Right forelimb (tissue), 1 donor: ENCODE measurements around the gene TRIM10.
"Not testable (repeated sequence)": the region's sequence is repeated elsewhere in the genome, so short reads cannot be mapped to it uniquely, and the experiment has no call there.

Experiments
- DNase-seq: peaks from one replicate; pipeline ENCODE4 v3.0.0-alpha.2; 2018

TRIM10 gene

DNA sequence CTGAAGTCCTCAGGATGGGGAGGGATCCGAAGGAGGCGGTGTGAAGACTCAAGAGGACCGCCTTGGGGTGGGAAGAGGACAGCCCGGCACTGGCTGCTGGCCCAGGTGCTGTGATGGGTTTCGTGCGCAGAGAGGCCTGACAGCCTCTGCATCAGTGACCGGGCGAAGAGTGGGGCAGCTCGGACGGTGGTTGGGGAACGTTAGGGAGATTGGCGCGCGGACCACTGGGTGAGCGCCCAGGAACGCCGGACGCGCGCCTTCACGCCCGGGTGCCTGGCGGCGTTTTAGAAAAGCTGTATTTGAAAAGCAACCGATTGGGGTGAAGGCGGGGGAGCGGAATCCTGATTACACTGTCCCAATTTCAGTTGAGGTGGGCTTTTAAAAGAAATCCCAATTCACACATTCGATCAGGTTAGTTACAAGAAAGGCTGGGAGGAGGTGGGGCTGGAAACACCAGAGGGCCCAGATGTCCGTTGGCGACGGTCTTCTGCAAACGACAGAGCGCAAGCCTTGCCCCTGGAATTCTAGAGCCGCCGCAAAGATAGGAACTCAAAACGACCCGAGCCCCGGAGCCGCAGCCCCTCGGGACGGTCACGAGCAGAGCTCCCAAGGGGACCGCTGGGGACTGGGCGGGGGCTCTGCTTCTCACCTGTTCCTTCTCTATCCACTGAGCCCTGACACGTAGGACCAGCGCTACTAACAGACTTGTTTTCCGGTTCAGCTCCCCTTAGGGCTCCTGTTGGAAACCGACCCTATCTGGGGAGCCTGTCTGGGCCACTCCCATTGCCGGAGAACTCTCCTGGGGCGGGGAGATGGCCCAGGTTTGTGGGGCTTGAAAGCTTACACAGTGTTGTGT is 33.5 kb downstream of the TRIM10 start:
- no peak for DNase-seq

DNA sequence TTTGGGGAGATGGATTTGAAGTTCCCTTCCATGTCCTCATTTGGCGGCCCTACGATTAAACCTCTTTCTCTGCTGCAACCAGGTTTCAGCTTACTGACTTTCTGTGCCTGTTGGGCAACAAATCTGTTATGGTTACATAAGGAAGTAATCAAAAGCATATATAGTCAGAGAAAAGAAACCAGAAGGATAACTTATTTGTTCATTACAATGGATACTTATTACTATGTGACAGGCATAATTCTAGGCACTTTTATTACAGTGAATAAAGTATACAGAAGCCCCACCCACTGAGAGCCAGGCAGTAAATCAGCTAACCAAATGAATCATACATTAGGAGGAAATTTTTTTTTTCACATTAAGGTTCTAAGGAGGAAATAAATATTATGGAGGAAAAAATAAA is 38.5 kb downstream of the TRIM10 start:
- DNase-seq: no peak

DNA sequence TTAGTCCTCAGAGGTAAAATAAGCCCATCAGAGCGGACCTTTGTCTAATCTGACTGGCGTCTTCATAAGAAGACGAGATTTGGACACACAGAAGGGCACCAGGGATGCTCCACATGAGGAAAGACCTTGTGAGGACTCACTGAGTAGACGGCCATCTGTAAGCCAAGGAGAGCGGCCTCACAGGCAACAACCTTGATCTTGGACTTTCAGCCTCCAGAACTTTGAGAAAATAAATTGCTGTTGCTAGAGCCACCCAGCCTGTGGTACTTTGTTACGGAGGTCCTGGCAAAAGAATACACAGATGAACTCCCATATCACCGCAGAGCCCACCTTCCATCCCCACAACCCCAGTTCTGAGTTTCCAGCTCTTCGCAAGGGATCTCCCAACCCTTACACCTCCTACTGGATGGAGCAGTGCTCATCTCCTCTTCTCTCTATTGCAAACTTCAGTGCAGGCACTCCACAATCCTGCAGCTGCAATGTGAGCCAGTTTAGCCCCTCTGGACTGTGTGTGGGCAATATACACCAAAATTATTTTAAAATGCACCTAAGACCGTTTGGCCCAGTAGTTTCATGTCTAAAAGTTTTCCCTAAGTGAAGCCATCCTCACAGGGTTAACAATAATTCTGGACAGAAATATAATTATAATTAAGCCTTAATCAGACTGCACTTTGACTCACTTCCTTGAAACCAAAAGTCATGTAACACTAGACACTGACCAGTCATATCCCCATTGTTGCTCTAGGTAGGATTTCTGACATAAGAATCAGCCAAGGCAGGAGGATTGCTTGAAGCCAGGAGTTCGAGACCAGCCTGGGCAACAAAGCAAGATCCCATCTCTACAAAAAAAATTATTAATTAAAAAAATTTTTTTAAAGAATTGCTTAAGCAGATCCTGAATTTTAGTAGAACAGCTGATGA is 39.3 kb downstream of the TRIM10 start:
- DNase-seq: no peak

DNA sequence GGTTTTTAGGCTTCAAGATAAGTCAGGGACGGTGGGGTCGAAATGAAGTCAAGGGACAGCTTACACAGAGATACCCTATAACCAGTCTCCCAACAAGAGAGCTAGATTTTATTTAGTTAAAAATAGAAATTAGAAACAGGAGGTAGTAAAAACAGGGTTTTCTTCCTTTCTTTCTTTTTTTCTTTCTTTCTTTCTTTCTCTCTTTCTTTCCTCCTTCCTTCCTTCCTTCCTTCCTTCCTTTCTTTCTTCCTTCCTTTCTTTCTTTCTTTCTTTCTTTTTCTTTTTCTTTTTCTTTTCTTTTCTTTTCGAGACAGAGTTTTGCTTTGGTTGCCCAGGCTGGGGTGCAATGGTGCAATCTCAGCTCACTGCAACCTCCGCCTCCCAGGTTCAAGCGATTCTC is 42.3 kb downstream of the TRIM10 start:
- not testable (repeated sequence) for DNase-seq

DNA sequence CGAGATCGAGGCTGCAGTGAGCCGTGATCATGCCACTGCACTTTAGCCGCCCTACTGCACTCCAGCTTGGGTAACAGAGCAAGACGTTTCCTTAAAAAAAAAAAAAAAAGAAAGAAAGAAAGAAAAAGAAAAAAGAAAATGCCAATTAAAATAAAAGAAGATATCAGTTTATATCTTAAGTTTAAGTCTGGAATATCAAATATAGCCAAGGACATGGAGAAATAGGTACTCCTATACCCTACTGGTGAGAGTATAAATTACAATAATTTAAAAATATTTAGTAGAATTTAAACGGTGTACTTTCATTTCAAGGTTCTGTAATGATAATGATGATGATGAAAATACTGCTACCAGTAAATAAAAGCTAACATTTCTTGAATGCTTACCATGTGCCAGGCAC is 44.3 kb downstream of the TRIM10 start:
- no peak for DNase-seq

DNA sequence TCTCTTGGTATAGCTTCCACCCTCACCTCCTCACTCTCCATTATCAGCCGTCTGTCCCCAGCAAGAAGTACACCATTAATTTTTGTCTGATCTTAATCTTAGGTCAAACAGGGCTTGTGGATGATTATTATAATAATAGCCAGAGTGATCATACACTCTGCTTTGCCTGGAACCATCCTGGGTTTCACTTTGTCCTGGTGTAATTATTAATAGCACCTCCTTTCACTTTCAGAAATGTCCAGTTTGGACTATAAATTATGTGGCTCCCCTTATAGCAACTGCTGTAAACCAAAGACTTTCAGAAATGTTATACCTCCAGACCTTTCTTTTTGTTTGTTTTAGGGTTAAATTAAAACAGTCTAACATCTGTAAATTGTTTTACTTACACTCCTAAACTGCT is 47.2 kb downstream of the TRIM10 start:
- DNase-seq: no peak

DNA sequence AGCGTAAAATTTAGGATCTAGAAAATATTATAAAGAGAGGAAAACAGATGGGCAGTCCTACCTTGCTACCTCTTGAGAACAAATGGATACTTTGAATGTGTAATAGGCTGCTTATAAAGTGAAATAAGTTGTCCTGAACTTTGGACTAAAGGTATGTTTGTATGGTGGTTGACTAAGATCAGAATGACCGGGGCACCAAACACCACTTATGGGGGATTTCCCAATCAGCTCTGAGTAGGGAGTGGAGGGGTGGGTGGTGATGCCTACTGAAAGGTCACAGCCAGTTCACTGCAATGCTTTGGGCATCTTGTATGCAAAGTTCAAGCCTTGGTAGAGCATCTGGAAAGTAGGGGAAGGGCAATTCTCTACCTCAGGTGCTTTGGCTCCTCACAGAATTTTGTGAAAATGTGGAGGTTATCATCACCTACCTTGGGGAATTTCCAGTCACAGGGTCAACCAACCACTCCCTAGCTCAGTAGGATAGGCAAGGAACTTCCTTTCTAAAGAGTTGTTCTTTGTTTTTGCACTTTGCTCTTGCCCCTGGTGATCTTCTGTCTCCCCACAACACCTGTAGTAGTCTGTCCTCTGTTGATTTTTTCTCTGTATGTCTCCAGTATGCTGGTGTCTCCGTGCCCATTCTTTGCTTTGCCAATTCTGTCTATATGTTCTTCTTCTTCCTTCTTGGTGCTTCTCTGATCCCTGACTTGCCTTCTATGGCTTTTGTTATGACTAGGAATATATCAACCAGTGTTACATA is 47.8 kb downstream of the TRIM10 start, which contains the start of gene TRIM31:
TRIM31 (minus strand) TSS at position 88 of the 757 bp plus-strand sequence. CDS start 285 bp downstream, outside the sequence.
- no peak for DNase-seq

DNA sequence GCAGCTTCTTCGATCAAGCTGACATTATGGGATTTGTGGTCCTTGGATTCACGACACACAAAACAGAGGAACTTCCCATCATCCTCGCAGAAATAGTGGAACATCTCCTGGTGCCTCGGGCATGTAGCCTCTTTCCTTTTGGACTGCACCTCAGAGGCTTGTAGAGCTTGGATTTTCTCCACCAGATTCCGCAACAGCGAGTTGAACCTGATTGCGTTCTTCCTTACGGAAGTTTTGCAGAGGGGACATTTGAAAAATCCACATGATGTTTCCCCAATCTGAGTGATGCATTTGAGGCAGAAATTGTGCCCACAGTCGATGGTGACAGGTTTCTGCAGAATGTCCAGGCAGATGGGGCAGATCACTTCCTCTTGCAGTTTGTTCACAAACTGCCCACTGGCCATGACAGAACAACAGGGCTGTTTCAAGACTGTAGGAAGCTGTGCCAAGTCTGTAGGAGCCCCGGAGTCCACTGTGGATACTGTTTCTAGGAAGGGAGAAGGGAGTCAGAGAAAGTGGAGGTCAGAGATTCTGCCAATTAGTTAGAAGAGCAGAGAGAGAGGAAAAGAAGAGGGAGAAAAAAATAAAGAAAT is 48.5 kb downstream of the TRIM10 start:
- no peak for DNase-seq

DNA sequence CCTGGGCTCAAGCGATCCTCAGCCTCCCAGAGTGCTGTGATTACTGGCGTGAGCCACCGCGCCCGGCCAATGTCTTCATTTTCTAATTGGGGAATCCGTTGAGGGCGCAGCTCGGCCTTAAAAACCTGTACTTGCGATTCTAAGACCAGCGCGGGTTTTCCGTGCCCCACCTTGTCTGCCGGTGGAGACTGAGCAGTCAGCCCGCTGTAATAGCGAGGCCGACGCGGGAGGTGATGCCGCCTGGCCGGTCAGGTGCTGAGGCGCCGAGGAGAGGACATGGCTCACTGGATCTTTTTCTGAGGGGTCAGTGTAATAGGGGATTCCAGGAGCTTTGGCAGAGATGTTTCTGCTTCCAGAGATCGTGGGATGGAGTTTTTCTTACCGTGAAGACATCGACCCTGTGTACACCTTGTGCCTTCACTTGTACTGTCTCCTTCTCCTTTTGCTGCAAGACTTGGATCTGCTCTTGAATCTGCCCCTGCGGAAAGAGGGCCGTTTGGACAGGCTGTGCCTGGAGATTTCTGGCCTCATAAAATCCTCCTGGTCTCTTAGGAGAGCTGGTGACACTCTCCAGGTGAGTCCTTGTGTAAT is 49.6 kb downstream of the TRIM10 start:
- no peak for DNase-seq

DNA sequence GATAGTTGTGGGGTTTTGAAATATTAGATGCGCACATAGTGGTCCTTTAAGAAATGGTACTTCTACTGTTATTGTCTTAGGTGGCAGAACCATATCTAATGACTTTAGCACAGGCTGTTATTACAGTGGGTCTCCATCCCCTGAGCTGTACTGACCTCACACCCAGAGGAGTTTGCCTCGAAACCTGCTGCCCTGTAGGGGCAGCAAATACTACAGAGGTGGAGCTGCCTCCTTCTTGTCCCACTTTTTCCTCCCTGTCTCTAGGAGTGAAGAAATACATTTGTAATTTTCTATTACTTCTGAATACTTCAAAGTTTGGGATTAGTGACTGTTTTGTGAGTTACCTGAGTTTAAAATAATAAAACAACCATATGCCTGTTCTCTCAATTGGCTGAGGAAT is 56.4 kb downstream of the TRIM10 start:
- DNase-seq: no peak

DNA sequence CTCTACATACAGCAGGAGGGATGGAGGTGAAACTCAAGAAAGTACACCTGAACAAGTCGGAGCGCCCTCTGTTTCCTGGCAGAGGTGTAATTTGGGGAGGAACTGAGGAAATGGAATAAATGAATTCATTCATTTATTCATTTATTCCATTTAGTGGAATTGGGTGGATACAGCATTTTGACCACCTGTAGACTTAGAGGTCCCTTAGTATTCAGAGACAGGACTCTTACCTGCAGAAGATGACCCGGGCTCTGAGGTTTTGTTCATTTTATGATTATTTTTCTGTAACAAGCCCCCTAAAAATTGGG is 57.2 kb downstream of the TRIM10 start:
- DNase-seq: no peak

DNA sequence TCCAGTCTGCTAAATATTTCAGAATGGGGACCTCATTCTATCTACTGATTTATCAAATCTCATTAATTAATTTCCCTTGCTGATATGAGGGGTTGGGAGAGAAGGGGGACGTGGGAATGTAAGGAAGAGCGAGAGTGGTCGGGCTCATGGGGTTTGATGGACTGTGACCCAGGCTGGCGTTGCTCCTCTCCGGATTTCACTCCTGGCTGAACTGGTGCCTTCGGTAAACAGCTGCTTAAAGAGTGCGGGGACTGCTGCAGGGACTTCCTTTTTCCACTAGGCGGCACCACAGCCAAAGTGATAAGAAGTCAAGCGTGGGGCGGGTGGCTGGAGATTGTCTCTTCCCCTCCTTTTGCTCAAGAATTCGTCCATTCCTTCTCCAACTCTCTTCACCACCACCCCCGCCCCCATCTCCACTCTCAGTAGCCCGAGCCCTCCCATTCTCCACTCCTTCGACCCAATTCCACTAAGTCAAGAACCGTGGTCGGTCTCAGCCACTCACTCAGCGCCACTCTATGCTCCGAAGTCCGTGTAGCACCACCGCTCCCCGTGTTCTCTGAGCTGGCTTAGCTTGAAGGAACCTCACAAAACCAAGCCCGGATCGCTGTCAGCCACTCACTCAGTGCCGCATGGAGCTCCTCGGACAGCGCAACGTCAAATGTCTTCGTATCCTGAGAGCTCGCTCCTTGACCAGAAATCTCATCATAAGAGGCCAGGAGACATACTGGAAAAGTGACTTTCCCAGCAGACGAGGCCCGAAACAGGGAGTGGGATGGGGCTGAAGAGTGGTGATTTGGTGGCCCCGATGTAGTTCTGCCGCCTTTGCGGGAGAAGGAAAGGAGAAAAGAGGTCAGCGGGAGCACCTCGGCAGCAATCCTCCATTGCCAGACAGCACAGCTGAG is 57.8 kb downstream of the TRIM10 start:
- DNase-seq: peak; percentile 83

DNA sequence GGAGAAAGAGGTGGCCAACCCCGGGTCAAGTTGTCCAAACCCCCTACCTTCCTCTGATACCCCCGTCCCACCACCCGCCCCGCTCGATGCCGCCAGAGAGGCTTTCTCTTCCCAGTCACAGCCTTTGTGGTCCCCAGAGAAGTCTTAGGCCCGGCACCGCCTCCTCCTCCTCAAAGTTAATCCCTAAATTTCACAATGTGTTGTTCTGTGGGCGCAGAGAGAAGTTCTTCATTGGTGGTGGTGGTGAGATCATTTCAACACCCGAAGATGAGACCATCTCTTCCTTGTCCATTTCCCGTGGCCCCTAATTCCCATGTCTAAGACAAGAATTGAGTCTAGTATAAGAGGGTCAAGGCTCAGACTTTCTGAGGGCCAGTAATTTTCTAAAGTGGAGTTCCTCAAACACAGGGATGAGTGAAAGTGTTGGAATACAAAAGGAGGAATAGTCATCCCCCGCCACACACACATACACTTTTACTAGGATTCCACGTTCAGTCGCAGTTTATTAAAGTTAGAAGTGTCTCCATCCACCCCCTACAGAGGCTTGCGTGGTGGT is 58.5 kb downstream of the TRIM10 start:
- no peak for DNase-seq
